SK-N-SH (cell line): ENCODE results near the gene SDF2L1. TPM values are rescaled to one million over a fixed set of nuclear protein-coding genes. Genes with fewer than 3 reads are reported as not detected.

ENCODE experiments used
- CTCF ChIA-PET: fragments of 300-600, 350-600 bp; formaldehyde crosslinking; extraction: SDS; loops from one replicate; lab custom pipeline; 2021; lab: Yijun Ruan, JAX
- POLR2A ChIA-PET: fragments of 350-600 bp; sonication (Branson Sonifier 250); formaldehyde crosslinking; extraction: SDS; loops from one replicate; lab custom pipeline; 2020; ENCODE audit warnings: antibody characterized with exemption, inconsistent platforms; lab: Yijun Ruan, JAX
- DNase-seq: peaks from one replicate; pipeline ENCODE4 v3.0.0; 2012
- H2AFZ ChIP-seq: fragments of 200-600 bp; sonication (generic); 2 replicates; pipeline ENCODE4 v1.8.1; 2016; ENCODE audit warnings: antibody characterized with exemption, mild to moderate bottlenecking, low read depth
- H3F3A ChIP-seq: fragments of 200-600 bp; sonication (generic); replicated peaks from 2 replicates; pipeline ENCODE3; 2016; ENCODE audit warnings: antibody characterized with exemption, mild to moderate bottlenecking; ENCODE audit not compliant: insufficient read depth
- H3K27ac ChIP-seq, 2 experiments: fragments of 200-500 bp in 1 of 2; fragments of 200-600 bp in 1 of 2; sonication (Bioruptor generic) in 1 of 2; sonication (generic), shearing (Covaris generic) in 1 of 2; 2 replicates each; pipeline versions ENCODE4 v1.5.1 to v1.6.1; 2014 to 2016; ENCODE audit warnings: low read depth in 2 of 2, inconsistent platforms in 1 of 2, low read length in 1 of 2, mild to moderate bottlenecking in 1 of 2, mixed read lengths in 1 of 2
- H3K27me3 ChIP-seq: fragments of 200-600 bp; sonication (generic), shearing (Covaris generic); 2 replicates; pipeline ENCODE4 v1.6.1; 2016; ENCODE audit warnings: mixed run types; ENCODE audit not compliant: insufficient read depth
- H3K36me3 ChIP-seq, 2 experiments: fragments of 200-500 bp in 1 of 2; fragments of 200-600 bp in 1 of 2; sonication (Bioruptor generic) in 1 of 2; sonication (generic) in 1 of 2; replicated peaks in 1 of 2; 2 replicates each; pipeline versions ENCODE3 to v1.5.1; 2014 to 2016; ENCODE audit warnings: low read length in 1 of 2, mild to moderate bottlenecking in 1 of 2; ENCODE audit not compliant: insufficient read depth in 2 of 2, control insufficient read depth in 1 of 2
- H3K4me1 ChIP-seq, 2 experiments: fragments of 200-500 bp in 1 of 2; fragments of 200-600 bp in 1 of 2; sonication (Bioruptor generic) in 1 of 2; sonication (generic), shearing (Covaris generic) in 1 of 2; 2 replicates each; pipeline versions ENCODE4 v1.5.1 to v1.6.1; 2014 to 2016; ENCODE audit warnings: low read depth in 1 of 2, low read length in 1 of 2, mixed run types in 1 of 2; ENCODE audit not compliant: insufficient read depth in 2 of 2, control insufficient read depth in 1 of 2
- H3K4me2 ChIP-seq: fragments of 200-600 bp; sonication (generic), shearing (Covaris generic); 2 replicates; pipeline ENCODE4 v1.6.1; 2017; ENCODE audit warnings: mixed run types
- H3K4me3 ChIP-seq, 2 experiments: fragments of 200-500 bp in 1 of 2; fragments of 200-600 bp in 1 of 2; sonication (Bioruptor generic) in 1 of 2; sonication (generic), shearing (Covaris generic) in 1 of 2; 2 replicates each; pipeline versions ENCODE4 v1.5.1 to v1.8.1; 2014 to 2016; ENCODE audit warnings: low read depth in 2 of 2, inconsistent platforms in 1 of 2, low read length in 1 of 2, mild to moderate bottlenecking in 1 of 2, mixed read lengths in 1 of 2, moderate library complexity in 1 of 2
- H3K79me2 ChIP-seq: fragments of 200-600 bp; sonication (generic); 2 replicates; pipeline ENCODE4 v1.8.1; 2017; ENCODE audit warnings: mild to moderate bottlenecking; ENCODE audit not compliant: insufficient read depth
- H3K9ac ChIP-seq: fragments of 200-600 bp; sonication (generic); 2 replicates; pipeline ENCODE4 v1.6.1; 2017; ENCODE audit warnings: mixed run types
- H3K9me2 ChIP-seq: fragments of 200-600 bp; sonication (generic); 2 replicates; pipeline ENCODE4 v1.6.1; 2017; ENCODE audit warnings: mixed run types
- H3K9me3 ChIP-seq: fragments of 200-600 bp; sonication (generic); 2 replicates; pipeline ENCODE4 v1.6.1; 2017; ENCODE audit warnings: mixed run types, mild to moderate bottlenecking, moderate library complexity
- H4K20me1 ChIP-seq: fragments of 200-600 bp; sonication (generic); 2 replicates; pipeline ENCODE4 v1.6.1; 2017; ENCODE audit warnings: mild to moderate bottlenecking, mixed run types; ENCODE audit not compliant: insufficient read depth
- EP300 ChIP-seq, 2 experiments: IDR thresholded peaks; 2 replicates each; pipeline versions ENCODE4 v1.4.0 to v1.6.1; 2012; ENCODE audit warnings: borderline replicate concordance in 1 of 2, low read depth in 1 of 2, low read length in 1 of 2
- FOSL2 ChIP-seq: IDR thresholded peaks from 2 replicates; pipeline ENCODE4 v1.4.0; 2012; ENCODE audit warnings: low read depth, mild to moderate bottlenecking, moderate library complexity, borderline replicate concordance
- FOXJ3 ChIP-seq: sonication (generic); formaldehyde crosslinking; IDR thresholded peaks from 2 replicates; pipeline ENCODE4 v1.5.1; 2020; ENCODE audit warnings: mild to moderate bottlenecking, missing genetic modification reagents
- GABPA ChIP-seq: IDR thresholded peaks from 2 replicates; pipeline ENCODE4 v1.4.0; 2012; ENCODE audit warnings: low read depth, mild to moderate bottlenecking
- JUND ChIP-seq: IDR thresholded peaks from 2 replicates; pipeline ENCODE4 v1.4.0; 2012
- NFIC ChIP-seq: IDR thresholded peaks from 2 replicates; pipeline ENCODE4 v1.4.0; 2012; ENCODE audit warnings: borderline replicate concordance
- NRF1 ChIP-seq: IDR thresholded peaks from 2 replicates; pipeline ENCODE4 v1.6.1; 2012; ENCODE audit warnings: low read depth, mild to moderate bottlenecking, low read length
- RAD21 ChIP-seq: IDR thresholded peaks from 2 replicates; pipeline ENCODE4 v1.6.1; 2012; ENCODE audit warnings: mild to moderate bottlenecking, low read length
- RCOR1 ChIP-seq: fragments of 150-350 bp; IDR thresholded peaks from 2 replicates; pipeline ENCODE4 v1.6.1; 2017; ENCODE audit warnings: antibody characterized with exemption, low read length
- RXRA ChIP-seq: IDR thresholded peaks from 2 replicates; pipeline ENCODE4 v1.4.0; 2012; ENCODE audit warnings: low read depth, mild to moderate bottlenecking, borderline replicate concordance
- SIN3A ChIP-seq: IDR thresholded peaks from 2 replicates; pipeline ENCODE4 v1.6.1; 2012; ENCODE audit warnings: low read depth, mild to moderate bottlenecking, low read length, moderate library complexity, borderline replicate concordance
- SMC3 ChIP-seq: IDR thresholded peaks from 2 replicates; pipeline ENCODE4 v1.6.1; 2012; ENCODE audit warnings: low read depth, low read length, improper control_type of control experiment
- TAF1 ChIP-seq: IDR thresholded peaks from 2 replicates; pipeline ENCODE4 v1.6.1; 2012; ENCODE audit warnings: low read depth, mild to moderate bottlenecking, low read length, moderate library complexity, borderline replicate concordance
- TCF12 ChIP-seq: IDR thresholded peaks from 2 replicates; pipeline ENCODE4 v1.4.0; 2012
- YY1 ChIP-seq: IDR thresholded peaks from 2 replicates; pipeline ENCODE4 v1.4.0; 2012; ENCODE audit warnings: low read depth, mild to moderate bottlenecking
- WGBS: methylation state at CpG from one replicate; pipeline ENCODE4 v1.1.6; 2017; ENCODE audit warnings: low lambda C conversion rate; 5-methylcytosine and 5-hydroxymethylcytosine counted together
- polyA plus RNA-seq, 3 experiments: library from polyadenylated mRNA; depleted of rRNA; stranded (reverse); fragments of >200 nt; gene quantifications; 2 replicates each; pipeline ENCODE4 v1.2.3, GENCODE V29; 2012
- TF ChIP-seq, protein P1 (sequence below): IDR thresholded peaks from 2 replicates; pipeline ENCODE4 v1.4.0; 2012; ENCODE audit warnings: low read depth
- TF ChIP-seq, protein P2 (sequence below): fragments of 200-600 bp; sonication (generic); IDR thresholded peaks from 2 replicates; pipeline ENCODE4 v1.6.1; 2017; ENCODE audit warnings: antibody characterized with exemption, mild to moderate bottlenecking, moderate library complexity

SDF2L1 gene
- polyA plus RNA-seq, 1 of the 3 experiments (the other 2 are of a cell fraction), result 60.9 TPM

DNA sequence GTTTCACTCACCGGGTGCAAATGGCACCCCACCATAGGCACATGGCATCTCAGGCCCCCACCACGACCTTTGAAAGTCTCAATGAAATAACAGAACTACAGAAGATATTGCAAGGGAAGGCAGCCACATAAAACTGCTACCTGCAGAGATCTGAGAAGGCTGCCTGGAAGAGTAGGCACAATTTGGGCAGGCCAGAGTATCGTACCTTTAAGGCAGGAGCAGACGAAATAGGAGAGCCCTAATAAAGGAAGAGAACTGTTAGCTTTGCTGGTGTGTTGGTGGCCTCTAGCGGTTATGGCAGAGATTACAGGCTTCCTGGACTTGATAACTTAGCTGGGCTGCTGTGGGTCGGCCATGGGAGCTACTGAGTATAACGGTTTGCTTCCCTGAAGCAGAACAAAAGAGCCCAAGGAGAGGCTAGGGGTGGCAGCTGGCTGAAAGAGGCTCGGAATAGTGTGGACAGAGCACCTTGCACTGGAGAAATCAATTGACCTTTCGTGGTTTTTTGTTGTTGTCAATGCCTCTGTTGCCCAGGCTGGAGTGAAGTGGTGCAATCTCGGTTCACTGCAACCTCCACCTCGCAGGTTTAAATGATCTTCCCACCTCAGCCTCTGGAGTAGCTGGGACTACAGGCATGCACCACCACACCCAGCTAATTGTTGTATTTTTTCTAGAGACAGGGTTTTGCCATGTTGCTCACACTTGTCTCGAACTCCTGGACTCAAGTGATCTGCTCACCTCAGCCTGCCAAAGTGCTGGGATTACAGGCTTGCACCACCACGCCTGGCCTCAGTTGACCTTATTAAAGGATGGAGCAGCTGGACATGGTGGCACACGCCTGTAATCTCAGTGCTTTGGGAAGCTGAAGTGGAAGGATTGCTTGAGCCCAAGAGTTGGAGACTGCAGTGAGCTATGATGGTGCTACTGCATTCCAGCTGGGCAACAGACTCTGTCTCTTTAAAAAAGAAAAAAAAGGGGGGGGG lies 4.8 kb downstream of the SDF2L1 start:
- Histone ChIP-seq H3K4me1 (peaks cover 8 to 22% of the 10 kb centered on the region in 2 experiments; a peak in 2 of 4 replicates), H3K79me2 (0 out of 2 replicates have a peak, but pooled peaks cover 3% of the 10 kb centered on the region), H3K9me2 (no peaks in the 10 kb centered on the region), H4K20me1 (no peaks in the 10 kb centered on the region), H3K4me3 (no peak overlapping the region; a peak in 1 of 4 replicates), H3K27ac (no peak overlapping the region), H3K4me2 (no peak overlapping the region), H3K27me3 (no peaks in the 10 kb centered on the region), H2AFZ (no peak overlapping the region), H3K9ac (no peak overlapping the region), H3K36me3 (peaks cover 0 to 2% of the 10 kb centered on the region in 2 experiments), H3K9me3 (no peaks in the 10 kb centered on the region), H3F3A (peaks cover 6% of the 10 kb centered on the region)
- ChIA-PET CTCF (interaction anchor here (0.6 to 4.9 kb wide), 21 partner anchors 9 to 1042 kb away, joined by 3 to 56 read pairs (median 4); partner anchors contain the start of genes CCDC116, PPIL2 and YDJC), POLR2A (interaction anchor here (0.8 to 1.0 kb wide), 3 partner anchors 11 to 19 kb away, joined by 3 to 7 read pairs (median 4); partner anchors contain the start of gene PPIL2)
- DNase-seq, result peak; percentile 79
- 53% methylated on average over 13 of the region's 14 CpGs for WGBS
- TF ChIP-seq JUND (no peak), GABPA (no peak), YY1 (no peak), FOXJ3 (no peak), FOSL2 (no peak), RCOR1 (0 out of 2 replicates have a peak, but pooled peaks have one; percentile 7), NFIC (no peak), RXRA (no peak), SMC3 (peak; percentile 51), SIN3A (no peak), RAD21 (peak; percentile 89), TCF12 (no peak), NRF1 (no peak), TAF1 (no peak), EP300 (IDR thresholded peaks at IDR 0.05; ENCODE audit: borderline replicate concordance in 1 of 2, low read depth in 1 of 2, low read length in 1 of 2) (no peak)
- TF ChIP-seq, protein P1, sequence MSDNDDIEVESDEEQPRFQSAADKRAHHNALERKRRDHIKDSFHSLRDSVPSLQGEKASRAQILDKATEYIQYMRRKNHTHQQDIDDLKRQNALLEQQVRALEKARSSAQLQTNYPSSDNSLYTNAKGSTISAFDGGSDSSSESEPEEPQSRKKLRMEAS, result no peak
- TF ChIP-seq, protein P2, sequence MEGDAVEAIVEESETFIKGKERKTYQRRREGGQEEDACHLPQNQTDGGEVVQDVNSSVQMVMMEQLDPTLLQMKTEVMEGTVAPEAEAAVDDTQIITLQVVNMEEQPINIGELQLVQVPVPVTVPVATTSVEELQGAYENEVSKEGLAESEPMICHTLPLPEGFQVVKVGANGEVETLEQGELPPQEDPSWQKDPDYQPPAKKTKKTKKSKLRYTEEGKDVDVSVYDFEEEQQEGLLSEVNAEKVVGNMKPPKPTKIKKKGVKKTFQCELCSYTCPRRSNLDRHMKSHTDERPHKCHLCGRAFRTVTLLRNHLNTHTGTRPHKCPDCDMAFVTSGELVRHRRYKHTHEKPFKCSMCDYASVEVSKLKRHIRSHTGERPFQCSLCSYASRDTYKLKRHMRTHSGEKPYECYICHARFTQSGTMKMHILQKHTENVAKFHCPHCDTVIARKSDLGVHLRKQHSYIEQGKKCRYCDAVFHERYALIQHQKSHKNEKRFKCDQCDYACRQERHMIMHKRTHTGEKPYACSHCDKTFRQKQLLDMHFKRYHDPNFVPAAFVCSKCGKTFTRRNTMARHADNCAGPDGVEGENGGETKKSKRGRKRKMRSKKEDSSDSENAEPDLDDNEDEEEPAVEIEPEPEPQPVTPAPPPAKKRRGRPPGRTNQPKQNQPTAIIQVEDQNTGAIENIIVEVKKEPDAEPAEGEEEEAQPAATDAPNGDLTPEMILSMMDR, result peak; percentile 84
